KOPT-K1 (cell line): ENCODE results near the gene CHST1.

Experiments
- H3K27ac ChIP-seq: fragments of 200-600 bp; sonication (generic); 2 replicates; pipeline ENCODE4 v1.5.1; 2016; ENCODE audit warnings: antibody characterized with exemption, mild to moderate bottlenecking, low read depth, low read length; ENCODE audit not compliant: poor library complexity, severe bottlenecking
- H3K36me3 ChIP-seq: fragments of 200-600 bp; sonication (generic); 2 replicates; pipeline ENCODE4 v1.5.1; 2017; ENCODE audit warnings: antibody characterized with exemption, mild to moderate bottlenecking, low read length, moderate library complexity; ENCODE audit not compliant: insufficient read depth
- H3K9me3 ChIP-seq: fragments of 200-600 bp; sonication (generic); 2 replicates; pipeline ENCODE4 v1.5.1; 2017; ENCODE audit warnings: antibody characterized with exemption, low read length, mild to moderate bottlenecking; ENCODE audit not compliant: insufficient read depth, poor library complexity, severe bottlenecking

The CHST1 gene

DNA sequence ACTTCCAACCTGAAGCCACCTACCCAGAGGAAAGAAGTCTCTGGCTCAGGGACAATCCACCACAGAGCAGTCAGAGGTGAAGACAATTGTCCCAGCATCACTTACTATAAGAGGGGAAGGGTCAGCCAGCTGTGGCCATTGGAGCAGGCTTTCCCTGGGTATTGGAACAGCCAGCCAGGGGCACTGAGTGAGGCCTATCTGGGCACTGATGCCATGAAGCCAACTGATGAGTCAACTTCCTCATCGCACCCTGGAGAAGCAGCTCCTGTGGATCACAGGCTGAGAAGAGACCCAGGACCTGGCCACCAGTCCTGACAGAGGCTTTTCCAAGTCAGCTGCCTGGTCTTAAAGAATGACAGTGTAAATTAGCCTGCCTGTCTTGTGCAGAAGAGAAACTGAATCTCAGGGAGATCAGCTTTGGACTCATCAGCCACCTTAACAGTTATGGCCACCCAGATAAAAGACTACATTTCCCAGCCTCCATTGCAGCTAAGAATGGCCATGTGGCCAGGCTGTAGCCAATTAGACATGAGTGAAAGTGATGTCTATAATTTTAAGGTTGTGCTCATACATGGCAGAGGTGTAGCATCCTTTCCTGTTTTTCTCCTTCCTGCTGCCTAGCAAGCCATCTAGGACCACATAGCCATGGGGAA, 19.0 kb downstream of the CHST1 start:
- Histone ChIP-seq H3K36me3 (no peaks in the 10 kb centered on the region), H3K9me3 (peaks cover 3% of the 10 kb centered on the region), H3K27ac (no peak overlapping the region)

DNA sequence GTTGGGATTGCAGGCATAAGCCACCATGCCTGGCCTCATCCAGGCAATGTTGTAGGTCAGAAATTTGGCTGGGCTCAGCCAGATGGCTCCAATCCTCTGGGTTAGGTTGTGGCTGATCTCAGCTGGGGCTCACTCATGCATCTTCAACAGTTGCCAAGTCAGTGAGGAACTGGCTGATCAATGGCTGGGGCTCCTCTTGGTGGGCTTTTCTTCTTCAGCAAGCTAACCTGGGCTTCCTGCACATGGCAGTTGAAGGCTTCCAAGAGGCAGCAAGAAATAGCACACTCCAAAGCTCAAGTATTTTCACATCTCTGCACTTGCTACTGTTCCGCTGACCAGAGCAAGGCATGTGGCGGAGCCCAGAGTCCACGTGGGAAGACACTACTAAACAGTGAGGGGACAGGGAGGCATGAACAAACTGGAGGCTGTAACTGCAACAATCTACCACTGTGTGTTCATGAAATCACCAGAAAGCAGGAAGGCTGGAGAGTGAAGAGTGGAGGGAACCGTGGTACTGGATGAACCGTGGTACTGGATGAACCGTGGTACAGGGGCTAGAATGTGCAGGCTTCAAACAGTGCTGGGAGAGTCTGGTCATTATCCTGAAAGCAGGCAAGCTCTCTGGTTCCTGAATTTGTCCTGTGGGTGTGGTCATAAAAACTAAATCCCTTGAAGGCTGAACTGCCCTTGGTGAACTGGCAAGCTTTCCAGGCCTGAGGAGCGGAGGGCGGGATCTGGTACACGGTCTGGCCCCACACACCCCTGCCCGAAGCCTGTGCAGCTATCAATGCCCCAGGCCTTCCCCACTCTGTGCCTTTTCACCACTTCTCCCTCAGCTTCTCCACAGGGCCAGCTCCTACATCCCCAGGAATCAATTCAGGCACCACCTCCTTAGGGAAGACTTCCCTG, 20.2 kb downstream of the CHST1 start:
- H3K36me3 ChIP-seq = no peaks in the 10 kb centered on the region
- H3K9me3 ChIP-seq = peaks cover 3% of the 10 kb centered on the region
- no peak overlapping the region for H3K27ac ChIP-seq

DNA sequence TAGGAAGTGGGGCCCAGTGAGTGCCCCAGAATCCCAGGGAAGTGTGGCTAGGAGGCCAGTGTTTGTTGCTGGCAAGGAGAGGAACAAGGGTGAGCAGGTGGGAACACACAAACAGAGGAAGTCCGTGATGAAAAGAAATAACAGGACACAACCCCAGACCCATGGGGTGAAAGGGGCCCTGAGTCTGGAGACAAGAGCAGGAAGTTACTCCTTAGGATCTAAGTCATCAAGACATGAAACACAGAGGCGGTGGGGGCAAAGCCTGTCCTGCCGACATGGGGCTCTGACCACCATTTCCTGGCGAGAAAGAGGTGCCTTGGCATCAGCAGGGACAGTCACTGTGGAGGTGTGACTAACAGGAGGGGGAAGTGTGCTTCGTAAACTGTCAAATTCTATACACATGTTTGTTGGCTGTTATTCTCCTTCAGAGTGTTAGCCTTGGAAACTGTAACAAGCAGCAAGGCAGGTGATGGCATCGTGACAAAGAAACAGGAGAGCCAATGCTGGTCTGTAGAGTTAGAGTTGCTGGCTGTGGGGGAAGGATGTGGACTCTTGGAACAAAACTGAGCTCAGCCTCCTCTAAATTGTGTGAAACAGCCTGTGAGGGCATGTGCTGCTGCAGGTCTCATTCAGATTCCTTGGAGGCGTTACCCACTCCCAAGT, 21.7 kb downstream of the CHST1 start:
- H3K9me3 ChIP-seq = peaks cover 6% of the 10 kb centered on the region
- H3K36me3 ChIP-seq = no peaks in the 10 kb centered on the region
- H3K27ac ChIP-seq = no peak overlapping the region

DNA sequence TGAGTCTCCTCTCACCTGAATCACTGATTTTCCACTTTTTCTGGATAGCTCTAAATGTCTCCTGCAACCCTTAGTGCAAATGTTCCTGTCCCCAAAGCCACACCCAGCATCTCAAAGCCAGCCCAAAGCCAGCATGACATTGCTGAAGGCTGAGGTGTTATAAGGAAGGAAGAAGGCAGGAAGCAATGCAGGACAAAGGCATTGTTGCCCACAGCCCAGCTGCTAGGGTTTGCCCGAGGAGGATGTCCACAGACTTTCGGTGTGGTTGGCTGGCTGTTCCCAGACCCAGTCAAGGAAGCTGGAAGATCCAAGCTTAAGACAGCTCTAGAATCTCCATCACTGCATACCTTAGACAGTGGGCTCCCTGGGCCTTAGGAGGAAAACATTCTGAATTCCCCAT, 23.5 kb downstream of the CHST1 start:
- Histone ChIP-seq H3K9me3 (peaks cover 14% of the 10 kb centered on the region), H3K27ac (no peak overlapping the region), H3K36me3 (no peaks in the 10 kb centered on the region)

DNA sequence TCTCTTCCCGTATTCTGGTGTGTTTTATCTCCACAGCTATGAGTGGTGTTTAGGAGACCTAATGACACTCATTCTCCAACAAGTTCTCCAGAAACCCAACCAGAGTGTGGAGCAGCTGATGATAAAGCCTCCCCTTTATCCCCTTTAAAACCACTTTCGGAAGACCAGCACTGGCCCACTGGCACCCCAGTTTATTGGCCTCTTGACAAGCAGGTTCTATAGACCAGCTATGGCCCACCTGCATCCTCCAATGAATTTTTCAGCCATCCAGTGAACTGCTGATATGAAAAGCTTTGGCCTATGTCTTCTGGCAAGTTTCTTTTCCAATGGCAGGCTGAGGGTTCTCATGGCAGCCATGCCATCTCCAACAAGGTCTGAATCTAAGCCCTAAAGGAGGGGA, 27.4 kb downstream of the CHST1 start:
- no peaks in the 10 kb centered on the region for H3K36me3 ChIP-seq
- peaks cover 11% of the 10 kb centered on the region for H3K9me3 ChIP-seq
- no peak overlapping the region for H3K27ac ChIP-seq

DNA sequence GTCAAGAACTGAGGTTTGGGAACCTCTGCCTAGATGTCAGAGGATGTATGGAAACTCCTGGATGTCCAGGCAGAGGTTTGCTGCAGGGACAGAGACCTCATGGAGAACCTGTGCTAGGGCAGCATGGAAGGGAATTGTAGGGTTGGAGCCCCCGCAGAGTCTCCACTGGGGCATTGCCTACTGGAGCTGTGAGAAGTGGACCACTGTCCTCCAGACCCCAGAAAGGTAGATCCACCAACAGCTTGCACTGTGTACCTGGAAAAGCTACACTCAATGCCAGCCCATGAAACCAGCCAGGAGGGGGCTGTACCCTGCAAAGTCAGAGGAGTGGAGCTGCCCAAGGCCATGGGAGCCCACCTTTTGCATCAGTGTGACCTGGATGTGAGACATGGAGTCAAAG, 29.5 kb downstream of the CHST1 start:
- Histone ChIP-seq H3K36me3 (no peaks in the 10 kb centered on the region), H3K27ac (no peak overlapping the region), H3K9me3 (peaks cover 10% of the 10 kb centered on the region)

DNA sequence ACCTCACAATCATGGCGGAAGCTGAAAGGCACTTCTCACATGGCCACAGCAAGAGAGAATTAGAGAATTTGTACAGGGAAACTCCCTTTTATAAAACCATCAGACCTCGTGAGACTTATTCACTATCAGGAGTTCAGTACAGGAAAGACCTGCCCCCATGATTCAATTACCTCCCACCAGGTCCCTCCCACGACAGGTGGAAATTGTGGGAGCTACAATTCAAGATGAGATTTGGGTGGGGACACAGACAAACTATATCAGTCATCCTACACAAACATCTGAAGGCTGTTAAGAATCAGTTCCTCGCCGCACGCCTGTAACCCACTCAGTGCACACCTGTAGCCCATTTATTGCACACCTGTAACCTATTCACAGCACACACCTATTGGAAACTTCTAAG, 39.8 kb downstream of the CHST1 start:
- Histone ChIP-seq H3K36me3 (no peaks in the 10 kb centered on the region), H3K27ac (no peak overlapping the region), H3K9me3 (peaks cover 15% of the 10 kb centered on the region)

DNA sequence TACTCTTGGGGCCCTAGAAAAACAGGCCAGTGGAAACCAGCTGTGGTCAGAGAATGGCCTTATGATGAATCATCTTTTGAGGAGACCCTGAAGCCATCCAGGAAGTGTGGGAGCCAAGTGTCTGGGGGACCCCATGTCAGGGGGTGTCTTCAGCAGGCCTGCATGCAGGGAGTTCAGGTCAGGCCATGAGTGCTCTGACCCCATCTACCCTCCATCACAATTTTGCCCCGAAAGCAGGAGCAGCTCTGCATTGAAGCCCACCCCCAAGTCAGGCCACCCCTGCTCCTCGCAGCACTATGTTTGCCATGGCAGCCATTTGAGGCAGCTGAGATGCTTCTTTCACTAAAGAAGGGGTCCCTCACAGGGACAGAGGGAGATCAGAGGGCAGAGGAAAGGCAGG, 41.3 kb downstream of the CHST1 start:
- Histone ChIP-seq H3K36me3 (no peaks in the 10 kb centered on the region), H3K27ac (no peak overlapping the region), H3K9me3 (peaks cover 25% of the 10 kb centered on the region)

DNA sequence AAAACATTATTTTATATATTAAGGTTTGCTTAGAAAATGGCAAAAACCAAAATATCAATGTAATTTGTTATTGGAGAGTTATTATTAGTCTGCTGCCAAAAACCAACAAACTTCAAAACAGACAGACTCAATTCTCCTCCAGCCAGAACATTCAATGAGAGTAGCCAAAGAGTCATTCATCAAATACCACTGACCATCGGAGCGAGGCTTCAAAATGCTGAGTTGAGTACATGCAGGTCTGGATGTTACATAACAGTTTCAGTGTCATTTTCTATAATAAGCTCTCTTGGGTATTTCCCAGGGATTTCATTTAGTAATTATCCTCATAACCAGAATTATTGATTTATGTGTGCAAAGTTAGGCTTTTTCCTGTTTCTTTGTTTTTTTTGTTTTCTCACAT, 42.6 kb downstream of the CHST1 start:
- no peaks in the 10 kb centered on the region for H3K36me3 ChIP-seq
- H3K9me3 ChIP-seq = peaks cover 25% of the 10 kb centered on the region
- no peak overlapping the region for H3K27ac ChIP-seq

DNA sequence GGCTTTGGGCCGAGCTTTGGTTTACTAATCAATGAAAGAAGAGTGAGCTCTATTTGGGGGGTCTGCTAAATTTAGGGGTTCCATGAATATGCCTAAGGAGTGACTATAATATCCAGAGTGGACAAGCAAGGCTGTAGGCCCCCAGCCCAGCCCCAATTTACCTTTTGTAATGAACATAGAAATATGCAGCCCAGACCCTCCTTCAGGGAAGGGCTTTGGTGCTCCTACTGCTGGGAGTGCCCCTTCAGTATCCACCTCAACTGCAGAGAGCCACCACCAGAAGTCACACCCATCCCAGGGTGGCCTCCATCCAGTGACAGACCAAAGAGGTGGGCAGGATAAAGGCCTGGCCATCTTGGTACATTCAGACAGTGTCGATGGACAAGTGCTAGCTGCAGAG, 43.1 kb downstream of the CHST1 start:
- H3K36me3 ChIP-seq = no peaks in the 10 kb centered on the region
- H3K27ac ChIP-seq = no peak overlapping the region
- H3K9me3 ChIP-seq = peaks cover 25% of the 10 kb centered on the region

DNA sequence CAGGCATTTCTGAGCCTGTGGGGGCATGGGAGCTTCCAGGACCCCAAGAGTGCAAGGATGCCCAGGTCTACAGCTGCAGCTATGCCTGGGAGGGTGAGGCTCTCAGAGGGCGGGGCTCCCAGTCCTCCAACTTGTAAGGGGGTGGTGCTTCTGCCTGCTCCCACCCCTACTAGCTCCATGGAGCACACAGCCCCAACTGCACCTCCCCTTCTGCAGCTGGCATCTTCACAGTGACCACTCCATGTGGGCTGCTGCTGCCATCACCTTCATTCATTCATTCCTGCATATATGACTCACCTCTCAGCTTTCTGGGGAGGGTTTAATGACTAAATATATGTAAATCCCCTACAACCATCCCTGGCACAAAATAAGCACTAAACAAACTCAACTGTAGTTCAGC, 43.8 kb downstream of the CHST1 start:
- Histone ChIP-seq H3K36me3 (no peaks in the 10 kb centered on the region), H3K27ac (no peak overlapping the region), H3K9me3 (peaks cover 25% of the 10 kb centered on the region)

DNA sequence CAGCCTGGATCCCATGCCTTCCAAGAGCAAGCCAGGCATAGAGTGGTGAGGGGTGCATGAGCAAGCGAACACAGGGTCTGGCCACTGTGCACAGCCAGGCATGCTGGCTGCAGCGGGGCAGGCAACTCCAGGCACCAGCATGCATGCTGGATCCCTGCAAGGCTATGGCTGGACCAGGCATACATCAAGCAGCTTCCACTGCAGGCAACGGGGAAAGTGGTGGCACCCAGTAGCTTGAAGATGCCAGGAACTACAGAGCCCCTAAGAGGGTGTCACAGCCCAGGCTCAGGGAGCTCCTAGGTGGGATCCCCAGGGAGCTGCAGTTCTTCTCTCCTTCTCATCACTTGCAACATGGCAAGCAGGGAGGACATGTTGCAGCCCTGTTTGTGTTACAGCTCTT, 45.2 kb downstream of the CHST1 start:
- H3K27ac ChIP-seq = no peak overlapping the region
- no peaks in the 10 kb centered on the region for H3K36me3 ChIP-seq
- peaks cover 25% of the 10 kb centered on the region for H3K9me3 ChIP-seq

DNA sequence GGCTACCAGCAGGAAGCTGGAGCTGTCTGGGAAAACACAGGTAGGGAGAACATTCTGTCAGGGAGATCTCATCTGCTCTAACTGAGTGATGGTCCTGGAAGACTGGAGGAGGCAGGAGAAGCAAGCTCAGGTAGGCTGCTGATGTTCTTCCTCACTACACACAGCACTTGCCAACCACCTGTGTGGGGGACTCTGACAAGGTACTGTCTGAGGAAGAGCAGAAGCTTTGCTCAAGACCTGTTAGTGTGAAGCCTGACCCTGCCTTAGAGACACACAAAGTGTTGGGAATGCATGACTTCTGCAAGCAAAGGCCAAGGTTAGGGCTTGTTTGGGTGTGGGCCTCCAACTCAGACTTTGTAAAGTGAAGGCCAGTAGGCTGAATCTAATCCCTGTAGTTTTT, 46.5 kb downstream of the CHST1 start:
- Histone ChIP-seq H3K27ac (no peak overlapping the region), H3K36me3 (no peaks in the 10 kb centered on the region), H3K9me3 (peaks cover 25% of the 10 kb centered on the region)

DNA sequence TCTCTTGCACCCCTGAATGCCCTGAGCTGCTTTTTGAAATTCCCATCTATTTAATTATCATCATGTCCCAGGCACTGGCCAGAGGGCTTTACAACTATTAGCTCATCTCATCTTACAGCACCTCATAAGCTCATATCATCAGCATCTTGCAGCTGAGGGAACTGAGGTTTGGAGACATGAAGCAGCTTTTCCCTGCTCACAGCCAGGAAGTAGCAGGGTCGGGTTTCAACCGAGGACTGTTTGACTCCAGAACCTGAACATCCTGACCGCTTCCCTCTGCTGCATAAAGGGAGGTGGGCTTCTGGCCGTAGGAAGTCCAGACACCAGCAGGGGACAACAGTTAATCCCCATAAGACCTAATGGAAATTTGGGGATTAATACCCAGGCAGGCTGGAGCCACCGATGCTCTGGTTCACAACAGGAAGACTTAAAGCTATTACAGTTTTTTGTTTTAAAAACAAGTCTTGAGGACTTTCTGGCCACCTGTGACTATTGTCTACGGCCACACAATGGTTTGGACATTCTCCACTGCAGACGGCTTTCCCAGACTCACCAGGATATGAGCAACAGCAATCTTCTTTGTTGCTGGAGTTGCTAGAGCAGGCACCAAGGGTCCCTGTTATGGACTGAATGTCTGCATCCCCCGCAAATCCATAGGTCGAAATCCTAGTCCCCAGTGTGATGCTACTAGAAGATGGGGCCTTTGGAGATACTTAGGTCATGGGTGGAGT, 47.4 kb downstream of the CHST1 start:
- Histone ChIP-seq H3K9me3 (peaks cover 25% of the 10 kb centered on the region), H3K27ac (no peak overlapping the region), H3K36me3 (no peaks in the 10 kb centered on the region)
